ENCODE measurements around the gene MAP7.

- no peak for TF ChIP-seq POLR2A (IDR thresholded peaks at IDR 0.05; ENCODE audit: low read depth, low read length)
- no peak for TF ChIP-seq POLR2AphosphoS5 (IDR thresholded peaks at IDR 0.05; ENCODE audit: low read depth, low read length)
Observed at GRCh38 chr6:136571496-136571895, 21.3 kb upstream of the MAP7 start.

All from GM12891 (cell line).